HepG2 (cell line): Measurements from ENCODE around the gene ALDH3A1. TPM values are rescaled to one million over a fixed set of nuclear protein-coding genes. Genes with fewer than 3 reads are reported as not detected.

ENCODE experiments used
- GFI1 ChIP-seq: sonication (generic); formaldehyde crosslinking; IDR thresholded peaks from 2 replicates; pipeline ENCODE4 v1.5.0; 2020; ENCODE audit warnings: missing genetic modification reagents, mild to moderate bottlenecking, borderline replicate concordance
- HCFC1 ChIP-seq: fragments of 150-350 bp; IDR thresholded peaks from 2 replicates; pipeline ENCODE4 v1.6.1; 2014; ENCODE audit warnings: low read depth, low read length
- KLF9 ChIP-seq: IDR thresholded peaks from 2 replicates; pipeline ENCODE4 v1.6.1; 2016; ENCODE audit warnings: low read depth
- NR2C2 ChIP-seq: sonication (generic); formaldehyde crosslinking; IDR thresholded peaks from 2 replicates; pipeline ENCODE4 v1.4.0; 2020; ENCODE audit warnings: missing genetic modification reagents, mild to moderate bottlenecking, moderate library complexity, borderline replicate concordance
- NR2F2 ChIP-seq: IDR thresholded peaks from 2 replicates; pipeline ENCODE4 v1.6.1; 2012; ENCODE audit warnings: low read depth, inconsistent platforms, borderline replicate concordance
- RAD51 ChIP-seq: fragments of 450-650 bp; IDR thresholded peaks from 2 replicates; pipeline ENCODE4 v1.6.1; 2016; ENCODE audit warnings: borderline replicate concordance
- SAFB2 ChIP-seq: sonication (generic); formaldehyde crosslinking; IDR thresholded peaks from 2 replicates; pipeline ENCODE4 v1.5.1; 2020; ENCODE audit warnings: missing genetic modification reagents, low read depth, mild to moderate bottlenecking, borderline replicate concordance
- SMAD3 ChIP-seq: sonication (generic); formaldehyde crosslinking; IDR thresholded peaks from 2 replicates; pipeline ENCODE4 v1.4.0; 2020; ENCODE audit warnings: missing genetic modification reagents
- SNAPC2 ChIP-seq: sonication (generic); formaldehyde crosslinking; IDR thresholded peaks from 2 replicates; pipeline ENCODE4 v1.8.1; 2022; ENCODE audit warnings: mild to moderate bottlenecking, missing genetic modification reagents
- ZNF232 ChIP-seq: sonication (generic); formaldehyde crosslinking; IDR thresholded peaks from 2 replicates; pipeline ENCODE4 v1.4.0; 2020; ENCODE audit warnings: missing genetic modification reagents, borderline replicate concordance
- ZNF558 ChIP-seq: sonication (generic); formaldehyde crosslinking; IDR thresholded peaks from 2 replicates; pipeline ENCODE4 v1.9.0; 2022; ENCODE audit warnings: mild to moderate bottlenecking, missing genetic modification reagents, borderline replicate concordance
- ZNF7 ChIP-seq: IDR thresholded peaks from 2 replicates; pipeline ENCODE4 v1.6.1; 2016; ENCODE audit warnings: missing biosample characterization, missing genetic modification reagents
- polyA plus RNA-seq, 8 experiments: library from polyadenylated mRNA; depleted of rRNA in 3 of 8; stranded (reverse) in 7 of 8; unstranded in 1 of 8; fragments of >200 nt; fragmentation: Illumina TruSeq in 4 of 8; extraction: Trizol in 4 of 8; gene quantifications; 2 replicates each; pipeline versions ENCODE4 v1.2.1 to v1.2.3, GENCODE V29; 2011 to 2016; ENCODE audit warnings: low read depth in 4 of 8, missing spikeins in 1 of 8, mixed read lengths in 1 of 8; ENCODE audit not compliant: insufficient read depth in 1 of 8
- total RNA-seq, 5 experiments: library from RNA; depleted of rRNA; stranded (reverse); fragments of >200 nt; fragmentation: Illumina TruSeq; extraction: Trizol; gene quantifications; 2 replicates each; pipeline ENCODE4 v1.2.3, GENCODE V29; 2016; ENCODE audit warnings: low read depth in 1 of 5
- TF ChIP-seq, protein P1 (sequence below): IDR thresholded peaks from 2 replicates; pipeline ENCODE4 v1.6.1; 2016; ENCODE audit warnings: low read depth
- TF ChIP-seq, protein P2 (sequence below): sonication (generic); formaldehyde crosslinking; IDR thresholded peaks from 2 replicates; pipeline ENCODE4 v1.4.0; 2020; ENCODE audit warnings: missing genetic modification reagents, borderline replicate concordance
- TF ChIP-seq, protein P3 (sequence below): sonication (generic); formaldehyde crosslinking; IDR thresholded peaks from 2 replicates; pipeline ENCODE4 v1.5.1; 2020; ENCODE audit warnings: mild to moderate bottlenecking, missing genetic modification reagents, moderate library complexity
- TF ChIP-seq, protein P4 (sequence below): sonication (generic); formaldehyde crosslinking; IDR thresholded peaks from 2 replicates; pipeline ENCODE4 v1.8.0; 2022; ENCODE audit warnings: missing genetic modification reagents, low read depth, mild to moderate bottlenecking, borderline replicate concordance
- TF ChIP-seq, protein P5 (sequence below): IDR thresholded peaks from 2 replicates; pipeline ENCODE4 v1.6.1; 2016; ENCODE audit warnings: mild to moderate bottlenecking

Gene ALDH3A1
- total and polyA plus RNA-seq, 2 of the 13 experiments (the other 11 are each of a cell fraction or from before 2014, with no cell fraction given) = 0.07 to 0.62 TPM

DNA sequence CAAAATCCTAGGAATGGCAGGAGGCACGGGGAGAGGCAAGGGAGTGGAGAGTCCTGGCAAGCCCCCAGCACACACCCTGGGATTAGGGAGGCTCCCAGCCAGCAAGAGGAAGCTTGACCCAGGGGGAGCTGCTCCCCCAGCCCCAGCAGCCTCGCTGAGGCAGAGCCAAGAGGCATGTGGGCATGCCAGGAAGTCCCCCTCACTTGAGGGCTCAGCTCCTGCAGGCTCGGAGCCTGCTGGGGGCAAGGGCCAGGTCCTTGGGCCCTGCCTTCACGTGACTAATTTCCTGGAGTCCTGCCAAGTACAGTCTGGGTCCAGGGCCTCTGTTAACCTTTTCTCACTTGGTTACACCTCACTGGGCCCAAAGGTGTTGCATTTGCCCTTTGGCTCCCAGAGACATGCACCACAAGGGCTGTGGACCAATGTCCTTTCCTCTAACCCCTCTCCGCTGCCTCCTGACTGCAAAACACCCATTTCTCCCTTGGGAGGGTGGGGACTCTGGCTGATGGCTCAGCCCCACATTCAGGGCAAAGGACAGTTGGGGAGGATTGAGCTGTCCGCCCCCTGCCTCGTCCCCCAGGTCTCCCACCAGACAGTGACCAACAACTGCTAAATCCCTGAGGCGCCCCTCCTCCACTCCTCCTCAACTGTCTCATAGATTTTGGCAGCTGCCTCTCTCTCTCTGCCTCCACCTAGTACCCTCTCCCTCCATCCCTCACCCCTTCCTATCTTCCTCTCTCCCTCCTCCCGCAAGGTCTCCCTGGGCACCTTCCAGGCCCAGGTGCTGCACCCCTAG is 27.3 kb downstream of the ALDH3A1 start (continued):
- peak; percentile 74 for TF ChIP-seq NR2C2
- TF ChIP-seq, protein P1, sequence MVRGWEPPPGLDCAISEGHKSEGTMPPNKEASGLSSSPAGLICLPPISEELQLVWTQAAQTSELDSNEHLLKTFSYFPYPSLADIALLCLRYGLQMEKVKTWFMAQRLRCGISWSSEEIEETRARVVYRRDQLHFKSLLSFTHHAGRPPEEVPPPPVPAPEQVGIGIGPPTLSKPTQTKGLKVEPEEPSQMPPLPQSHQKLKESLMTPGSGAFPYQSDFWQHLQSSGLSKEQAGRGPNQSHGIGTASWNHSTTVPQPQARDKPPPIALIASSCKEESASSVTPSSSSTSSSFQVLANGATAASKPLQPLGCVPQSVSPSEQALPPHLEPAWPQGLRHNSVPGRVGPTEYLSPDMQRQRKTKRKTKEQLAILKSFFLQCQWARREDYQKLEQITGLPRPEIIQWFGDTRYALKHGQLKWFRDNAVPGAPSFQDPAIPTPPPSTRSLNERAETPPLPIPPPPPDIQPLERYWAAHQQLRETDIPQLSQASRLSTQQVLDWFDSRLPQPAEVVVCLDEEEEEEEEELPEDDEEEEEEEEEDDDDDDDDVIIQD (CRISPR knock-in tag) = 0 out of 2 replicates have a peak, but pooled peaks have one; percentile 17
- TF ChIP-seq, protein P2, sequence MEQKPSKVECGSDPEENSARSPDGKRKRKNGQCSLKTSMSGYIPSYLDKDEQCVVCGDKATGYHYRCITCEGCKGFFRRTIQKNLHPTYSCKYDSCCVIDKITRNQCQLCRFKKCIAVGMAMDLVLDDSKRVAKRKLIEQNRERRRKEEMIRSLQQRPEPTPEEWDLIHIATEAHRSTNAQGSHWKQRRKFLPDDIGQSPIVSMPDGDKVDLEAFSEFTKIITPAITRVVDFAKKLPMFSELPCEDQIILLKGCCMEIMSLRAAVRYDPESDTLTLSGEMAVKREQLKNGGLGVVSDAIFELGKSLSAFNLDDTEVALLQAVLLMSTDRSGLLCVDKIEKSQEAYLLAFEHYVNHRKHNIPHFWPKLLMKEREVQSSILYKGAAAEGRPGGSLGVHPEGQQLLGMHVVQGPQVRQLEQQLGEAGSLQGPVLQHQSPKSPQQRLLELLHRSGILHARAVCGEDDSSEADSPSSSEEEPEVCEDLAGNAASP (CRISPR knock-in tag) = peak; percentile 62; the same call in 1 of the 2 replicates
- TF ChIP-seq ZNF232 (CRISPR knock-in tag) = no peak; the same call in 1 of the 2 replicates
- TF ChIP-seq, protein P3, sequence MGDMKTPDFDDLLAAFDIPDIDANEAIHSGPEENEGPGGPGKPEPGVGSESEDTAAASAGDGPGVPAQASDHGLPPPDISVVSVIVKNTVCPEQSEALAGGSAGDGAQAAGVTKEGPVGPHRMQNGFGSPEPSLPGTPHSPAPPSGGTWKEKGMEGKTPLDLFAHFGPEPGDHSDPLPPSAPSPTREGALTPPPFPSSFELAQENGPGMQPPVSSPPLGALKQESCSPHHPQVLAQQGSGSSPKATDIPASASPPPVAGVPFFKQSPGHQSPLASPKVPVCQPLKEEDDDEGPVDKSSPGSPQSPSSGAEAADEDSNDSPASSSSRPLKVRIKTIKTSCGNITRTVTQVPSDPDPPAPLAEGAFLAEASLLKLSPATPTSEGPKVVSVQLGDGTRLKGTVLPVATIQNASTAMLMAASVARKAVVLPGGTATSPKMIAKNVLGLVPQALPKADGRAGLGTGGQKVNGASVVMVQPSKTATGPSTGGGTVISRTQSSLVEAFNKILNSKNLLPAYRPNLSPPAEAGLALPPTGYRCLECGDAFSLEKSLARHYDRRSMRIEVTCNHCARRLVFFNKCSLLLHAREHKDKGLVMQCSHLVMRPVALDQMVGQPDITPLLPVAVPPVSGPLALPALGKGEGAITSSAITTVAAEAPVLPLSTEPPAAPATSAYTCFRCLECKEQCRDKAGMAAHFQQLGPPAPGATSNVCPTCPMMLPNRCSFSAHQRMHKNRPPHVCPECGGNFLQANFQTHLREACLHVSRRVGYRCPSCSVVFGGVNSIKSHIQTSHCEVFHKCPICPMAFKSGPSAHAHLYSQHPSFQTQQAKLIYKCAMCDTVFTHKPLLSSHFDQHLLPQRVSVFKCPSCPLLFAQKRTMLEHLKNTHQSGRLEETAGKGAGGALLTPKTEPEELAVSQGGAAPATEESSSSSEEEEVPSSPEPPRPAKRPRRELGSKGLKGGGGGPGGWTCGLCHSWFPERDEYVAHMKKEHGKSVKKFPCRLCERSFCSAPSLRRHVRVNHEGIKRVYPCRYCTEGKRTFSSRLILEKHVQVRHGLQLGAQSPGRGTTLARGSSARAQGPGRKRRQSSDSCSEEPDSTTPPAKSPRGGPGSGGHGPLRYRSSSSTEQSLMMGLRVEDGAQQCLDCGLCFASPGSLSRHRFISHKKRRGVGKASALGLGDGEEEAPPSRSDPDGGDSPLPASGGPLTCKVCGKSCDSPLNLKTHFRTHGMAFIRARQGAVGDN (CRISPR knock-in tag) = peak; percentile 87
- TF ChIP-seq, protein P4, sequence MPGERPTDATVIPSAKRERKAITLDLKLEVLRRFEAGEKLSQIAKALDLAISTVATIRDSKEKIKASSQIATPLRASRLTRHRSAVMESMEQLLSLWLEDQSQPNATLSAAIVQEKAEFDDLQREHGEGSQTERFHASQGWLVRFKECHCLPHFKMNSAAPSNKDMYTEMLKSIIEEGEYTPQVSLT (CRISPR knock-in tag) = no peak
- TF ChIP-seq HCFC1 = no peak
- no peak for TF ChIP-seq SNAPC2 (CRISPR knock-in tag)
- TF ChIP-seq ZNF7 (CRISPR knock-in tag) = no peak
- no peak for TF ChIP-seq KLF9
- peak; percentile 38; the same call in 1 of the 2 replicates for TF ChIP-seq RAD51
- no peak; the same call in 1 of the 2 replicates for TF ChIP-seq GFI1 (CRISPR knock-in tag)
- peak; percentile 82 for TF ChIP-seq NR2F2
- TF ChIP-seq ZNF558 = 0 out of 2 replicates have a peak, but pooled peaks have one; percentile 67
- no peak for TF ChIP-seq SAFB2 (CRISPR knock-in tag)
- TF ChIP-seq SMAD3 (CRISPR knock-in tag) = 0 out of 2 replicates have a peak, but pooled peaks have one; percentile 32
- TF ChIP-seq, protein P5, sequence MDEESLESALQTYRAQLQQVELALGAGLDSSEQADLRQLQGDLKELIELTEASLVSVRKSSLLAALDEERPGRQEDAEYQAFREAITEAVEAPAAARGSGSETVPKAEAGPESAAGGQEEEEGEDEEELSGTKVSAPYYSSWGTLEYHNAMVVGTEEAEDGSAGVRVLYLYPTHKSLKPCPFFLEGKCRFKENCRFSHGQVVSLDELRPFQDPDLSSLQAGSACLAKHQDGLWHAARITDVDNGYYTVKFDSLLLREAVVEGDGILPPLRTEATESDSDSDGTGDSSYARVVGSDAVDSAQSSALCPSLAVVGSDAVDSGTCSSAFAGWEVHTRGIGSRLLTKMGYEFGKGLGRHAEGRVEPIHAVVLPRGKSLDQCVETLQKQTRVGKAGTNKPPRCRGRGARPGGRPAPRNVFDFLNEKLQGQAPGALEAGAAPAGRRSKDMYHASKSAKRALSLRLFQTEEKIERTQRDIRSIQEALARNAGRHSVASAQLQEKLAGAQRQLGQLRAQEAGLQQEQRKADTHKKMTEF = peak; percentile 49; the same call in 1 of the 2 replicates
